H1 (cell line): ENCODE results near the gene HOXA11. TPM values are rescaled to one million over a fixed set of nuclear protein-coding genes. Genes with fewer than 3 reads are reported as not detected.

Source experiments
- CTCF ChIA-PET: fragments of 300-600 bp; sonication (Branson Sonifier 250); formaldehyde crosslinking; loops from one replicate; lab custom pipeline; 2021; ENCODE audit not compliant: partially characterized antibody; lab: Charles Lee
- POLR2A ChIA-PET: fragments of 300-600 bp; sonication (Branson Sonifier 250); formaldehyde crosslinking; loops from one replicate; lab custom pipeline; 2021; ENCODE audit warnings: inconsistent platforms; ENCODE audit not compliant: partially characterized antibody; lab: Charles Lee
- DNase-seq, 2 experiments: peaks; one replicate each; pipeline versions ENCODE4 v3.0.0 to v3.0.0-alpha.2; 2010 to 2022; ENCODE audit warnings: low spot score in 2 of 2, low read depth in 1 of 2, mixed read lengths in 1 of 2
- FAIRE-seq: peaks from 2 replicates; lab custom pipeline; 2011; peaks lifted over from hg19 to GRCh38; lab: Jason Lieb, UNC
- H2AFZ ChIP-seq: 2 replicates; pipeline ENCODE4 v1.8.1; 2012; ENCODE audit warnings: low read length, inconsistent platforms
- H2AK5ac ChIP-seq: 2 replicates; pipeline ENCODE4 v1.6.1; 2013; ENCODE audit warnings: low read depth, low read length
- H2BK120ac ChIP-seq: replicated peaks from 2 replicates; pipeline ENCODE3; 2013; ENCODE audit warnings: low read depth, low read length, inconsistent platforms
- H2BK12ac ChIP-seq: 2 replicates; pipeline ENCODE4 v1.6.1; 2013; ENCODE audit warnings: low read depth, low read length
- H2BK15ac ChIP-seq: 2 replicates; pipeline ENCODE4 v1.6.1; 2013; ENCODE audit warnings: low read length
- H2BK20ac ChIP-seq: 2 replicates; pipeline ENCODE4 v1.6.1; 2013; ENCODE audit warnings: low read length
- H2BK5ac ChIP-seq: 2 replicates; pipeline ENCODE4 v1.6.1; 2013; ENCODE audit warnings: low read depth, low read length
- H3K14ac ChIP-seq: 2 replicates; pipeline ENCODE4 v1.6.1; 2013; ENCODE audit warnings: inconsistent platforms; ENCODE audit not compliant: insufficient read length
- H3K18ac ChIP-seq: 2 replicates; pipeline ENCODE4 v1.6.1; 2013; ENCODE audit warnings: low read length; ENCODE audit errors: extremely low read depth
- H3K23ac ChIP-seq: 2 replicates; pipeline ENCODE4 v1.6.1; 2013; ENCODE audit warnings: inconsistent platforms; ENCODE audit not compliant: insufficient read length
- H3K23me2 ChIP-seq: 2 replicates; pipeline ENCODE4 v1.6.1; 2013; ENCODE audit warnings: low read depth, low read length
- H3K27ac ChIP-seq: 2 replicates; pipeline ENCODE4 v1.6.1; 2011; ENCODE audit warnings: low read depth, low read length, inconsistent platforms
- H3K27me3 ChIP-seq, 4 experiments: replicated peaks in 1 of 4; 1 replicate in 1 of 4; 2 replicates in 3 of 4; pipeline versions ENCODE4 v1.6.1 to v1.8.1; 2011 to 2013; ENCODE audit warnings: low read length in 3 of 4, mild to moderate bottlenecking in 3 of 4, inconsistent platforms in 2 of 4, mixed read lengths in 2 of 4, moderate library complexity in 1 of 4; ENCODE audit not compliant: control insufficient read depth in 3 of 4, insufficient read depth in 3 of 4; ENCODE audit errors: extremely low read depth in 1 of 4
- H3K36me3 ChIP-seq, 4 experiments: 2 replicates each; pipeline versions ENCODE4 v1.6.1 to v1.8.1; 2011 to 2013; ENCODE audit warnings: mild to moderate bottlenecking in 4 of 4, low read length in 3 of 4, moderate library complexity in 2 of 4, control low read depth in 1 of 4, inconsistent platforms in 1 of 4; ENCODE audit not compliant: insufficient read depth in 4 of 4, control insufficient read depth in 2 of 4
- H3K4ac ChIP-seq: replicated peaks from 2 replicates; pipeline ENCODE3; 2013; ENCODE audit warnings: low read length, low read depth, mixed read lengths, inconsistent platforms; ENCODE audit not compliant: insufficient read length
- H3K4me1 ChIP-seq, 4 experiments: replicated peaks in 1 of 4; 1 replicate in 1 of 4; 2 replicates in 3 of 4; pipeline versions ENCODE4 v1.6.1 to v1.8.1; 2011 to 2013; ENCODE audit warnings: low read length in 3 of 4, inconsistent platforms in 2 of 4, mixed read lengths in 1 of 4; ENCODE audit not compliant: insufficient read depth in 4 of 4, control insufficient read depth in 3 of 4
- H3K4me2 ChIP-seq, 2 experiments: 2 replicates each; pipeline versions ENCODE4 v1.6.1 to v1.8.1; 2011 to 2013; ENCODE audit warnings: low read depth in 2 of 2, low read length in 2 of 2, control low read depth in 1 of 2, inconsistent platforms in 1 of 2, mild to moderate bottlenecking in 1 of 2; ENCODE audit not compliant: insufficient read depth in 1 of 2
- H3K4me3 ChIP-seq, 4 experiments: fragments of 200-600, 300-600 bp in 1 of 4; sonication (generic), shearing (Covaris generic), sonication (Bioruptor Twin) in 1 of 4; 2 replicates each; pipeline versions ENCODE4 v1.5.1 to v1.8.1; 2011 to 2016; ENCODE audit warnings: low read length in 4 of 4, low read depth in 3 of 4, control low read depth in 2 of 4, inconsistent platforms in 2 of 4, mild to moderate bottlenecking in 2 of 4, mixed read lengths in 1 of 4, moderate library complexity in 1 of 4; ENCODE audit not compliant: insufficient read depth in 2 of 4; ENCODE audit errors: extremely low read depth in 1 of 4
- H3K56ac ChIP-seq: replicated peaks from 2 replicates; pipeline ENCODE3; 2013; ENCODE audit warnings: low read depth, mild to moderate bottlenecking, mixed read lengths, low read length, inconsistent platforms; ENCODE audit not compliant: insufficient read length
- H3K79me1 ChIP-seq: 2 replicates; pipeline ENCODE4 v1.6.1; 2013; ENCODE audit warnings: low read depth, low read length, control low read depth
- H3K79me2 ChIP-seq, 2 experiments: 2 replicates each; pipeline versions ENCODE4 v1.6.1 to v1.8.1; 2012 to 2013; ENCODE audit warnings: low read length in 2 of 2, mild to moderate bottlenecking in 2 of 2, inconsistent platforms in 1 of 2; ENCODE audit not compliant: insufficient read depth in 2 of 2, control insufficient read depth in 1 of 2
- H3K9ac ChIP-seq, 4 experiments: replicated peaks in 1 of 4; 1 replicate in 1 of 4; 2 replicates in 3 of 4; pipeline versions ENCODE4 v1.6.1 to v1.8.1; 2011 to 2013; ENCODE audit warnings: low read depth in 3 of 4, low read length in 3 of 4, control low read depth in 2 of 4, mild to moderate bottlenecking in 2 of 4, moderate library complexity in 2 of 4, inconsistent platforms in 1 of 4; ENCODE audit errors: extremely low read depth in 1 of 4
- H3K9me3 ChIP-seq, 2 experiments: 2 replicates each; pipeline versions ENCODE4 v1.6.1 to v1.8.1; 2012 to 2013; ENCODE audit warnings: mild to moderate bottlenecking in 2 of 2, moderate library complexity in 2 of 2, control low read depth in 1 of 2, inconsistent platforms in 1 of 2, low read depth in 1 of 2, low read length in 1 of 2, mixed read lengths in 1 of 2; ENCODE audit not compliant: insufficient read depth in 2 of 2
- H4K20me1 ChIP-seq, 2 experiments: replicated peaks in 1 of 2; 2 replicates each; pipeline versions ENCODE3 to v1.8.1; 2011 to 2013; ENCODE audit warnings: inconsistent platforms in 2 of 2, low read length in 2 of 2, mild to moderate bottlenecking in 1 of 2; ENCODE audit not compliant: insufficient read depth in 2 of 2, control insufficient read depth in 1 of 2
- H4K5ac ChIP-seq: 2 replicates; pipeline ENCODE4 v1.6.1; 2013; ENCODE audit warnings: low read length, low read depth, mixed read lengths, inconsistent platforms; ENCODE audit not compliant: insufficient read length
- H4K8ac ChIP-seq: 2 replicates; pipeline ENCODE4 v1.8.0; 2013; ENCODE audit warnings: mild to moderate bottlenecking, moderate library complexity, low read length, inconsistent platforms; ENCODE audit not compliant: insufficient read depth; ENCODE audit errors: extremely low read depth
- H4K91ac ChIP-seq: replicated peaks from 2 replicates; pipeline ENCODE3; 2013; ENCODE audit warnings: low read length, mixed read lengths, inconsistent platforms; ENCODE audit not compliant: insufficient read length
- CBX8 ChIP-seq: fragments of 300-800, 300-1000 bp; sonication (generic); IDR thresholded peaks from 2 replicates; pipeline ENCODE4 v1.7.1; 2016; ENCODE audit warnings: low read depth, low read length, borderline replicate concordance
- KDM4A ChIP-seq: IDR thresholded peaks from one replicate; pipeline ENCODE4 v1.7.1; 2012; ENCODE audit warnings: low read depth, mild to moderate bottlenecking, moderate library complexity, low read length, inconsistent platforms; ENCODE audit not compliant: severe bottlenecking
- RNF2 ChIP-seq: fragments of 200-900, 300-1000 bp; sonication (generic); IDR thresholded peaks from 2 replicates; pipeline ENCODE4 v1.7.1; 2016; ENCODE audit warnings: borderline replicate concordance, low read depth, mild to moderate bottlenecking, antibody characterized with exemption, low read length; ENCODE audit not compliant: poor library complexity, severe bottlenecking; ENCODE audit errors: missing control alignments
- RXRA ChIP-seq: IDR thresholded peaks from 2 replicates; pipeline ENCODE4 v1.6.1; 2011; ENCODE audit warnings: low read depth, mild to moderate bottlenecking, low read length, moderate library complexity; ENCODE audit not compliant: insufficient read depth
- SP1 ChIP-seq: IDR thresholded peaks from 2 replicates; pipeline ENCODE4 v1.6.1; 2011; ENCODE audit warnings: low read depth, low read length
- TAF1 ChIP-seq: IDR thresholded peaks from 2 replicates; pipeline ENCODE4 v1.6.1; 2011; ENCODE audit warnings: mild to moderate bottlenecking, low read depth, low read length
- WGBS, 2 experiments: shearing (Covaris generic) in 1 of 2; methylation state at CpG; one replicate each; pipeline versions ENCODE4 v1.1.6 to v1.1.7; 2013 to 2015; ENCODE audit warnings: low lambda C conversion rate in 2 of 2, mixed read lengths in 2 of 2, inconsistent platforms in 1 of 2, low coverage in 1 of 2, missing lambda C conversion rate in 1 of 2; ENCODE audit not compliant: insufficient replicate concordance in 2 of 2, insufficient coverage in 1 of 2, insufficient read length in 1 of 2; ENCODE audit errors: extremely low coverage in 1 of 2, missing lambda C conversion rate in 1 of 2; 5-methylcytosine and 5-hydroxymethylcytosine counted together
- polyA plus RNA-seq, 7 experiments: library from polyadenylated mRNA; depleted of rRNA in 3 of 7; stranded (reverse) in 5 of 7; unstranded in 2 of 7; fragments of >200 nt in 5 of 7; fragments of 200-250 nt in 2 of 7; gene quantifications; 1 replicate in 5 of 7; 2 replicates in 1 of 7; 4 replicates in 1 of 7; pipeline versions ENCODE4 v1.2.1 to v1.2.3, GENCODE V29; 2011 to 2013; ENCODE audit warnings: missing spikeins in 2 of 7, mixed read lengths in 2 of 7
- total RNA-seq: library from RNA; stranded (reverse); fragmentation: NEBNext Ultra II Directional; extraction: Animal tissue kit (Norgen Biotek cat#: 25700); gene quantifications from 2 replicates; pipeline ENCODE4 v1.2.1, GENCODE V29; 2021

The HOXA11 gene
- total and polyA plus RNA-seq, 2 of the 8 experiments (the other 6 are each of a cell fraction or from before 2014, with no cell fraction given), result not detected

GRCh38 chr7:27197137-27198042, 12.4 kb upstream of the HOXA11 start:
- no peak overlapping the region for H2AK5ac ChIP-seq
- no peak overlapping the region for H2BK15ac ChIP-seq
- no peak overlapping the region for H3K27ac ChIP-seq
- no peak overlapping the region for H2BK20ac ChIP-seq
- H3K4ac ChIP-seq, result no peak overlapping the region
- no peak overlapping the region for H3K56ac ChIP-seq
- WGBS, 2 experiments, result 40% methylated on average over 18 of the region's 18 CpGs; no CpG with 5 or more reads in 1 of the 2 experiments
- no peak overlapping the region for H4K8ac ChIP-seq
- POLR2A ChIA-PET, result no interaction called here
- no peaks in the 10 kb centered on the region; the same call in 1 of the 2 replicates for H3K79me1 ChIP-seq
- H4K91ac ChIP-seq, result no peak overlapping the region
- H3K9me3 ChIP-seq, result peaks cover 0 to 3% of the 10 kb centered on the region in 2 experiments; a peak in 1 of 4 replicates
- H3K18ac ChIP-seq, result no peak overlapping the region
- peaks cover 83 to 100% (median 95%) of the 10 kb centered on the region in 4 experiments for H3K27me3 ChIP-seq
- H4K5ac ChIP-seq, result no peak overlapping the region
- H2BK5ac ChIP-seq, result no peak overlapping the region
- no peak for TF ChIP-seq RNF2
- no peak for TF ChIP-seq RXRA
- peak; percentile 79; the same call in 1 of the 2 replicates for TF ChIP-seq CBX8
- TF ChIP-seq KDM4A, result no peak
- no peak for TF ChIP-seq TAF1
- TF ChIP-seq SP1, result peak; percentile 6; the same call in 1 of the 2 replicates
- H2AFZ ChIP-seq, result no peak overlapping the region
- H3K9ac ChIP-seq, result no peak overlapping the region
- no peak overlapping the region for H3K23ac ChIP-seq
- no peak overlapping the region for H3K4me3 ChIP-seq
- no peak overlapping the region for H2BK120ac ChIP-seq
- FAIRE-seq (no peak), DNase-seq (no peak)
- peaks cover 30 to 38% of the 10 kb centered on the region in 2 experiments for H4K20me1 ChIP-seq
- no peaks in the 10 kb centered on the region; the same call in 1 of the 2 replicates for H3K23me2 ChIP-seq
- peaks cover 0 to 7% (median 3%) of the 10 kb centered on the region in 4 experiments; a peak in 5 of 7 replicates for H3K4me1 ChIP-seq
- H3K79me2 ChIP-seq, result no peaks in the 10 kb centered on the region
- H3K14ac ChIP-seq, result no peak overlapping the region
- peaks cover 0 to 14% (median 0%) of the 10 kb centered on the region in 4 experiments; a peak in 1 of 8 replicates for H3K36me3 ChIP-seq
- H2BK12ac ChIP-seq, result no peak overlapping the region
- CTCF ChIA-PET, result interaction anchor here (1.3 to 3.9 kb wide), 2 partner anchors 11 to 883 kb away, joined by 5 to 23 read pairs; no protein-coding TSS in a partner anchor
- no peak overlapping the region for H3K4me2 ChIP-seq
